K562 (cell line): ENCODE data around the gene MED20. TPM values are rescaled to one million over a fixed set of nuclear protein-coding genes. Genes with fewer than 3 reads are reported as not detected.

Experiments used
- ARID4B ChIP-seq: sonication (generic); formaldehyde crosslinking; IDR thresholded peaks from 2 replicates; pipeline ENCODE4 v1.8.0; 2022; ENCODE audit warnings: mild to moderate bottlenecking, missing genetic modification reagents
- BACH1 ChIP-seq: fragments of 200-800 bp; sonication (Bioruptor generic); IDR thresholded peaks from 2 replicates; pipeline ENCODE4 v1.6.1; 2016; ENCODE audit warnings: missing genetic modification characterization, missing compliant biosample characterization
- CBX3 ChIP-seq, 2 experiments: IDR thresholded peaks; 1 replicate in 1 of 2; 2 replicates in 1 of 2; pipeline ENCODE4 v1.6.1; 2012; ENCODE audit warnings: inconsistent platforms in 2 of 2, low read length in 2 of 2, borderline replicate concordance in 1 of 2, control low read depth in 1 of 2
- CC2D1A ChIP-seq: fragments of 450-650 bp; IDR thresholded peaks from 2 replicates; pipeline ENCODE4 v1.6.1; 2017; ENCODE audit warnings: mild to moderate bottlenecking
- DNMT1 ChIP-seq: fragments of 450-650 bp; IDR thresholded peaks from 2 replicates; pipeline ENCODE4 v1.6.1; 2016; ENCODE audit warnings: antibody characterized with exemption, mild to moderate bottlenecking
- EP300 ChIP-seq: IDR thresholded peaks from 2 replicates; pipeline ENCODE4 v1.6.1; 2012; ENCODE audit warnings: low read length, improper control_type of control experiment
- FOXM1 ChIP-seq, 2 experiments: fragments of 450-650 bp in 1 of 2; sonication (generic) in 1 of 2; formaldehyde crosslinking in 1 of 2; IDR thresholded peaks; 2 replicates each; pipeline versions ENCODE4 v1.6.1 to v1.9.0; 2017 to 2022; ENCODE audit warnings: low read depth in 2 of 2, mild to moderate bottlenecking in 2 of 2, missing genetic modification reagents in 1 of 2, moderate library complexity in 1 of 2
- MEF2D ChIP-seq: conservative IDR thresholded peaks from 2 replicates; pipeline ENCODE4 v1.6.1; 2016; ENCODE audit warnings: low read depth, missing genetic modification characterization, missing compliant biosample characterization
- MYNN ChIP-seq, 2 experiments: sonication (generic); formaldehyde crosslinking in 1 of 2; IDR thresholded peaks; 2 replicates each; pipeline versions ENCODE4 v1.5.0 to v1.6.1; 2016 to 2020; ENCODE audit warnings: antibody characterized with exemption in 1 of 2, missing genetic modification reagents in 1 of 2
- NUFIP1 ChIP-seq: fragments of 450-650 bp; IDR thresholded peaks from 2 replicates; pipeline ENCODE4 v1.6.1; 2018; ENCODE audit not compliant: partially characterized antibody
- SMARCE1 ChIP-seq: fragments of 450-650 bp; IDR thresholded peaks from 2 replicates; pipeline ENCODE4 v1.7.1; 2016; ENCODE audit warnings: mild to moderate bottlenecking
- ZNF121 ChIP-seq: sonication (generic); formaldehyde crosslinking; conservative IDR thresholded peaks from 2 replicates; pipeline ENCODE4 v1.8.0; 2022; ENCODE audit warnings: missing genetic modification reagents
- ZNF239 ChIP-seq: fragments of 250-450 bp; sonication (Bioruptor Pico); IDR thresholded peaks from 2 replicates; pipeline ENCODE4 v1.4.0; 2020; ENCODE audit warnings: mild to moderate bottlenecking
- ZNF280B ChIP-seq: fragments of 250-450 bp; sonication (Bioruptor Pico); IDR thresholded peaks from 2 replicates; pipeline ENCODE4 v1.5.1; 2021; ENCODE audit warnings: mild to moderate bottlenecking
- ZNF589 ChIP-seq: fragments of 200-800 bp; sonication (Bioruptor generic); IDR thresholded peaks from 2 replicates; pipeline ENCODE4 v1.6.1; 2016; ENCODE audit warnings: low read depth, missing genetic modification characterization, missing compliant biosample characterization
- ZNF766 ChIP-seq: fragments of 200-800 bp; sonication (Bioruptor generic); conservative IDR thresholded peaks from 2 replicates; pipeline ENCODE4 v1.6.1; 2016; ENCODE audit warnings: missing genetic modification characterization, missing compliant biosample characterization
- polyA plus RNA-seq, 8 experiments: library from polyadenylated mRNA; depleted of rRNA in 4 of 8; stranded (reverse) in 5 of 8; unstranded in 3 of 8; fragments of >200 nt; fragmentation: Nextera tagmentation in 2 of 8; fragmentation: Illumina TruSeq in 1 of 8; extraction: Ambion mirVana in 2 of 8; extraction: Trizol in 1 of 8; gene quantifications; 2 replicates each; pipeline versions ENCODE4 v1.2.1 to v1.2.3, GENCODE V29; 2011 to 2014; ENCODE audit warnings: inconsistent platforms in 1 of 8, missing spikeins in 1 of 8
- total RNA-seq, 7 experiments: library from RNA; depleted of rRNA in 6 of 7; stranded (reverse); fragments of >200 nt in 6 of 7; fragmentation: Illumina TruSeq in 2 of 7; extraction: Trizol in 2 of 7; gene quantifications; 2 replicates each; pipeline versions ENCODE4 v1.2.1 to v1.2.3, GENCODE V29; 2011 to 2021; ENCODE audit warnings: low replicate concordance in 1 of 7
- TF ChIP-seq, protein P1 (sequence below): sonication (generic); formaldehyde crosslinking; IDR thresholded peaks from 2 replicates; pipeline ENCODE4 v1.9.0; 2022; ENCODE audit warnings: mild to moderate bottlenecking, missing genetic modification reagents
- TF ChIP-seq, protein P2 (sequence below): fragments of 250-450 bp; sonication (Bioruptor Pico); IDR thresholded peaks from 2 replicates; pipeline ENCODE4 v1.5.0; 2021
- TF ChIP-seq, protein P3 (sequence below), 3 experiments: fragments of 200-800 bp in 1 of 3; sonication (Bioruptor generic) in 1 of 3; sonication (generic) in 1 of 3; formaldehyde crosslinking in 1 of 3; IDR thresholded peaks; 2 replicates each; pipeline versions ENCODE4 v1.6.1 to v1.8.0; 2016 to 2022; ENCODE audit warnings: mild to moderate bottlenecking in 2 of 3, missing compliant biosample characterization in 2 of 3, missing genetic modification characterization in 2 of 3, missing genetic modification reagents in 1 of 3

The MED20 gene
- total and polyA plus RNA-seq, 9 of the 15 experiments (the other 6 are each of a cell fraction or from before 2014, with no cell fraction given), result 27.3 to 80.9 (median 46.0) TPM

GRCh38 chr6:41936073-41936837 lies 15.3 kb upstream of the MED20 start (continued):
- TF ChIP-seq, protein P1, sequence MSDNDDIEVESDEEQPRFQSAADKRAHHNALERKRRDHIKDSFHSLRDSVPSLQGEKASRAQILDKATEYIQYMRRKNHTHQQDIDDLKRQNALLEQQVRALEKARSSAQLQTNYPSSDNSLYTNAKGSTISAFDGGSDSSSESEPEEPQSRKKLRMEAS, result peak; percentile 79
- TF ChIP-seq NUFIP1 (peak; percentile 68), MEF2D (peak; percentile 46; the same call in 1 of the 2 replicates), FOXM1 (IDR thresholded peaks at IDR 0.05; ENCODE audit: low read depth) (no peak), FOXM1 (CRISPR knock-in tag; IDR thresholded peaks at IDR 0.05; ENCODE audit: low read depth) (no peak), MYNN (IDR thresholded peaks at IDR 0.05) (peak; percentile 97), MYNN (CRISPR knock-in tag; IDR thresholded peaks at IDR 0.05) (no peak), CBX3 (IDR thresholded peaks at IDR 0.05; ENCODE audit: borderline replicate concordance in 1 of 2, low read length in 2 of 2) (peak in 1 of 2 experiments; percentile 86; a peak in 2 of 3 replicates), EP300 (peak; percentile 85), ZNF589 (CRISPR knock-in tag) (peak; percentile 79; the same call in 1 of the 2 replicates), ZNF766 (CRISPR knock-in tag) (peak; percentile 91; the same call in 1 of the 2 replicates), ARID4B (peak; percentile 84), CC2D1A (peak; percentile 70), DNMT1 (no peak), SMARCE1 (peak; percentile 83), ZNF280B (CRISPR knock-in tag) (0 out of 2 replicates have a peak, but pooled peaks have one; percentile 19), BACH1 (tag) (no peak; the same call in 1 of the 2 replicates), ZNF121 (no peak), ZNF239 (CRISPR knock-in tag) (peak; percentile 53; the same call in 1 of the 2 replicates)
- TF ChIP-seq, protein P2, sequence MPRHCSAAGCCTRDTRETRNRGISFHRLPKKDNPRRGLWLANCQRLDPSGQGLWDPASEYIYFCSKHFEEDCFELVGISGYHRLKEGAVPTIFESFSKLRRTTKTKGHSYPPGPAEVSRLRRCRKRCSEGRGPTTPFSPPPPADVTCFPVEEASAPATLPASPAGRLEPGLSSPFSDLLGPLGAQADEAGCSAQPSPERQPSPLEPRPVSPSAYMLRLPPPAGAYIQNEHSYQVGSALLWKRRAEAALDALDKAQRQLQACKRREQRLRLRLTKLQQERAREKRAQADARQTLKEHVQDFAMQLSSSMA (CRISPR knock-in tag), result no peak
- TF ChIP-seq, protein P3, sequence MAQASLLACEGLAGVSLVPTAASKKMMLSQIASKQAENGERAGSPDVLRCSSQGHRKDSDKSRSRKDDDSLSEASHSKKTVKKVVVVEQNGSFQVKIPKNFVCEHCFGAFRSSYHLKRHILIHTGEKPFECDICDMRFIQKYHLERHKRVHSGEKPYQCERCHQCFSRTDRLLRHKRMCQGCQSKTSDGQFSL (CRISPR knock-in tag; IDR thresholded peaks at IDR 0.05), result peak; percentile 53
- TF ChIP-seq, protein P3 (tag; IDR thresholded peaks at IDR 0.05), result no peak
